ENCODE results near the gene EXT2. TPM values are rescaled to one million over a fixed set of nuclear protein-coding genes. Genes with fewer than 3 reads are reported as not detected.

The EXT2 gene
- total RNA-seq, 1 donor from 2014 or later, result 106 TPM

- TF ChIP-seq, protein P1, sequence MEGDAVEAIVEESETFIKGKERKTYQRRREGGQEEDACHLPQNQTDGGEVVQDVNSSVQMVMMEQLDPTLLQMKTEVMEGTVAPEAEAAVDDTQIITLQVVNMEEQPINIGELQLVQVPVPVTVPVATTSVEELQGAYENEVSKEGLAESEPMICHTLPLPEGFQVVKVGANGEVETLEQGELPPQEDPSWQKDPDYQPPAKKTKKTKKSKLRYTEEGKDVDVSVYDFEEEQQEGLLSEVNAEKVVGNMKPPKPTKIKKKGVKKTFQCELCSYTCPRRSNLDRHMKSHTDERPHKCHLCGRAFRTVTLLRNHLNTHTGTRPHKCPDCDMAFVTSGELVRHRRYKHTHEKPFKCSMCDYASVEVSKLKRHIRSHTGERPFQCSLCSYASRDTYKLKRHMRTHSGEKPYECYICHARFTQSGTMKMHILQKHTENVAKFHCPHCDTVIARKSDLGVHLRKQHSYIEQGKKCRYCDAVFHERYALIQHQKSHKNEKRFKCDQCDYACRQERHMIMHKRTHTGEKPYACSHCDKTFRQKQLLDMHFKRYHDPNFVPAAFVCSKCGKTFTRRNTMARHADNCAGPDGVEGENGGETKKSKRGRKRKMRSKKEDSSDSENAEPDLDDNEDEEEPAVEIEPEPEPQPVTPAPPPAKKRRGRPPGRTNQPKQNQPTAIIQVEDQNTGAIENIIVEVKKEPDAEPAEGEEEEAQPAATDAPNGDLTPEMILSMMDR (IDR thresholded peaks at IDR 0.05), result no peak
- H3K36me3 Mint-ChIP-seq (ENCODE audit: low read depth), result peaks cover 19% of the 10 kb centered on the region
- no peak for DNase-seq (ENCODE audit: low spot score)
- no peak overlapping the region for H3K4me3 Mint-ChIP-seq (ENCODE audit: unreplicated experiment)
- H3K27me3 Mint-ChIP-seq (ENCODE audit: low read depth), result no peaks in the 10 kb centered on the region
- no peaks in the 10 kb centered on the region for H3K4me1 Mint-ChIP-seq (ENCODE audit: low read depth)
- peaks cover 26% of the 10 kb centered on the region for H3K9me3 Mint-ChIP-seq (ENCODE audit: low read depth)
- no peak overlapping the region for H3K27ac Mint-ChIP-seq (ENCODE audit: unreplicated experiment)
These were observed 160.1 kb downstream of the EXT2 start for GRCh38 chr11:44255406-44256071.

GRCh38 chr11:44256673-44257291, 161.3 kb downstream of the EXT2 start:
- Mint-ChIP-seq H3K27ac (ENCODE audit: unreplicated experiment) (no peak overlapping the region), H3K36me3 (ENCODE audit: low read depth) (peaks cover 15% of the 10 kb centered on the region), H3K4me1 (ENCODE audit: low read depth) (no peaks in the 10 kb centered on the region), H3K9me3 (ENCODE audit: low read depth) (peaks cover 20% of the 10 kb centered on the region), H3K27me3 (ENCODE audit: low read depth) (no peaks in the 10 kb centered on the region), H3K4me3 (ENCODE audit: unreplicated experiment) (no peak overlapping the region)
- DNase-seq (ENCODE audit: low spot score), result no peak
- TF ChIP-seq, protein P1 (IDR thresholded peaks at IDR 0.05), result no peak

- Mint-ChIP-seq H3K27me3 (ENCODE audit: low read depth) (no peaks in the 10 kb centered on the region), H3K9me3 (ENCODE audit: low read depth) (peaks cover 13% of the 10 kb centered on the region)
- DNase-seq (ENCODE audit: low spot score), result no peak
These were observed 162.1 kb downstream of the EXT2 start for GRCh38 chr11:44257338-44258189.

GRCh38 chr11:44258190-44258489, 162.7 kb downstream of the EXT2 start:
- no peaks in the 10 kb centered on the region for H3K27me3 Mint-ChIP-seq (ENCODE audit: low read depth)
- no peaks in the 10 kb centered on the region for H3K4me1 Mint-ChIP-seq (ENCODE audit: low read depth)
- H3K36me3 Mint-ChIP-seq (ENCODE audit: low read depth), result peaks cover 2% of the 10 kb centered on the region
- H3K27ac Mint-ChIP-seq (ENCODE audit: unreplicated experiment), result no peak overlapping the region
- no peak overlapping the region for H3K4me3 Mint-ChIP-seq (ENCODE audit: unreplicated experiment)
- TF ChIP-seq, protein P1 (IDR thresholded peaks at IDR 0.05), result no peak
- no peak for DNase-seq (ENCODE audit: low spot score)
- peaks cover 7% of the 10 kb centered on the region for H3K9me3 Mint-ChIP-seq (ENCODE audit: low read depth)

More at GRCh38 chr11:44257338-44258189, 162.1 kb downstream of the EXT2 start:
- TF ChIP-seq, protein P1 (IDR thresholded peaks at IDR 0.05), result no peak
- no peak overlapping the region for H3K27ac Mint-ChIP-seq (ENCODE audit: unreplicated experiment)
- peaks cover 7% of the 10 kb centered on the region for H3K36me3 Mint-ChIP-seq (ENCODE audit: low read depth)
- H3K4me3 Mint-ChIP-seq (ENCODE audit: unreplicated experiment), result no peak overlapping the region
- H3K4me1 Mint-ChIP-seq (ENCODE audit: low read depth), result no peaks in the 10 kb centered on the region

DNA sequence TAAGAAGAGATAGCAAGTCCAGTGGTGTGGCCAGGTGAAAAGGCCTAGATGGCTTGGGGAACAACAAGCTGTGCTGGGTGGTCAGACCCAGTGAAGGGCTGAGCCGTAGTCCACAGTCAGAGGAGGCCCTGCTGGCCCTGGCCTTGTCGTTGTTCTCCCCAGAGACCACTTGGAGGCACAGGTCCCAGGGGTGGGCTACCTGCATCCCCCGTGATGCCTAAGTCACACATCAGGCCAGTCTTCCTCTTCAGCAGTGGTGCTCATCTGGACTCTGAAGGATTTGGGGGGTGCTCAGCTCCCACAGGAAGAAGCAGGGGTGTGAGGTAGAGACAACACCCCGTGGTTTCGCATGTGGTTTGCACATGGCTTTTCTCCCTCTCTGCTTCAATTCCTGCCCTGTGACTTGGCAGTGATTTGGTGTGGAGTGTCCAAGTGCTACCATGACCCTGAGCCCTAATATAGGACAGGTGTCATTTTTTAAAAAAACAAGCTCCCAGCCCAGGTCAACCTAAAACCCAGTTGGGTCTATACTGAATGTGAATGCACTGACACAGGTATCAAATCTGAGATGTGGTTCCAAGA, 163.5 kb downstream of the EXT2 start:
- Mint-ChIP-seq H3K36me3 (ENCODE audit: low read depth) (no peaks in the 10 kb centered on the region), H3K27me3 (ENCODE audit: low read depth) (no peaks in the 10 kb centered on the region), H3K4me3 (ENCODE audit: unreplicated experiment) (no peak overlapping the region), H3K27ac (ENCODE audit: unreplicated experiment) (no peak overlapping the region), H3K9me3 (ENCODE audit: low read depth) (no peaks in the 10 kb centered on the region), H3K4me1 (ENCODE audit: low read depth) (no peaks in the 10 kb centered on the region)
- DNase-seq (ENCODE audit: low spot score), result no peak
- TF ChIP-seq, protein P1 (IDR thresholded peaks at IDR 0.05), result no peak
